Embryonic facial prominence (tissue), 1 donor: ENCODE results near the gene OR4N2.
"Not testable (repeated sequence)": the region's sequence is repeated elsewhere in the genome, so short reads cannot be mapped to it uniquely, and the experiment has no call there.

Source experiments
- DNase-seq: peaks from one replicate; pipeline ENCODE4 v3.0.0-alpha.2; 2016; ENCODE audit errors: extremely low spot score

OR4N2 gene, protein sequence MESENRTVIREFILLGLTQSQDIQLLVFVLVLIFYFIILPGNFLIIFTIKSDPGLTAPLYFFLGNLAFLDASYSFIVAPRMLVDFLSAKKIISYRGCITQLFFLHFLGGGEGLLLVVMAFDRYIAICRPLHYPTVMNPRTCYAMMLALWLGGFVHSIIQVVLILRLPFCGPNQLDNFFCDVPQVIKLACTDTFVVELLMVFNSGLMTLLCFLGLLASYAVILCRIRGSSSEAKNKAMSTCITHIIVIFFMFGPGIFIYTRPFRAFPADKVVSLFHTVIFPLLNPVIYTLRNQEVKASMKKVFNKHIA

DNA sequence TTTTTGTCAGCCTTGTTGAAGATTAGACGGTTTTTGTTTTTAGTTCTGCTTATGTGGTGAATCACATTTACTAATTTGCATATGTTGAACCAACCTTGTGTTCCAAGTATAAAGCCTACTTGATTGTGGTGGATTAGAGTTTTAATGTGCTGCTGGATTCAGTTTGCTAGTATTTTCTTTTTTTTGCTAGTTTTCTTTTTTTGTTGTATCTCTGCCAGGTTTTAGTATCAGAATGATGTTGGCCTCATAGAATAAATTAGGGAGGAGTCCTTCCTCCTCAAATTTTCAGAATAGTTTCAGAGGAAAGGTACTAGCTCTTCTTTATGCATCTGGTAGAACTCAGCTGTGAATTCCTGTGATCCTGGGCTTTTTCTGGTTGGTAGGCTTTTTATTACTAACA is at the start of gene OR4N2:
Gene OR4N2, plus strand, starts transcription at position 301 of the 400 bp plus-strand sequence. CDS start 23,679 bp downstream, outside the sequence.
- DNase-seq, result not testable (repeated sequence)

DNA sequence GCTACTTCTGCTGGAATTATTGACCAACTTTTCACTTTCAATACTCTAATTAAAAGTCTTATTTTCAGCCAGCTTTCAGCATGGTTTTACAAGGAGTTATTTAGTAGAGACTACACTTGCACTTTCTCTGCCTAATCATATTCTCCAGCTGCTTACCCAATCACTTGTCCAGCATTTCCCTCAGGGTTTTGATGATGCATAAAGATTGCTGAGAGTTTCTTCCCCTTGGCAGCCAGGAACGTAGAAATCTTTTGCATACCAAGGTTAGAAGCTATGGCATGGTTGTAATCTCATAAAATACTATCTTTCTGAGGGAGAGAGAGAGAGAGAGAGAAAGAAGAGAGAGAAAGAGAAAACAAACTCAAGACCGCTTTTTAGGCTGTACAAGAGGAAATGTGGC is 49.4 kb upstream of the OR4N2 start:
- no peak for DNase-seq

DNA sequence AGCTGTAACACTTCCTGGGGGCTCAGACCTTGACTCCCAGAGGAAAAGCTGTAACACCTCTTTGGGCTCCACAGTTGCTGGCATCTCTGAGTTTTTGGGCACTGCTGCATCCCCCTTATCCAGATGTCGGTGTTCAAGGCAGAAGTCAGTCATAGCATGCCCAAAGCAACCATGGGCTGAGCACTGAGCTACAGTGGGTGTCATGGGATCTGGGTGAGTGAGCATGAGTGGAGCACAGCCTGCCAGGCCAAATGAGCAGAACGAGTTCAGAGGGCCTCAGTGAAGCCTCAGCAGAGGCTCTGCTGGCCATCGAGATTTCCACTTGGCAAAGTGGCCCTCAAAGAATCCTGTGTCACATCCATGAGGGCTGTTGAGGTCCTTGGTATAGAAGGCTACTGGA is 32.1 kb upstream of the OR4N2 start:
- DNase-seq, result not testable (repeated sequence)

DNA sequence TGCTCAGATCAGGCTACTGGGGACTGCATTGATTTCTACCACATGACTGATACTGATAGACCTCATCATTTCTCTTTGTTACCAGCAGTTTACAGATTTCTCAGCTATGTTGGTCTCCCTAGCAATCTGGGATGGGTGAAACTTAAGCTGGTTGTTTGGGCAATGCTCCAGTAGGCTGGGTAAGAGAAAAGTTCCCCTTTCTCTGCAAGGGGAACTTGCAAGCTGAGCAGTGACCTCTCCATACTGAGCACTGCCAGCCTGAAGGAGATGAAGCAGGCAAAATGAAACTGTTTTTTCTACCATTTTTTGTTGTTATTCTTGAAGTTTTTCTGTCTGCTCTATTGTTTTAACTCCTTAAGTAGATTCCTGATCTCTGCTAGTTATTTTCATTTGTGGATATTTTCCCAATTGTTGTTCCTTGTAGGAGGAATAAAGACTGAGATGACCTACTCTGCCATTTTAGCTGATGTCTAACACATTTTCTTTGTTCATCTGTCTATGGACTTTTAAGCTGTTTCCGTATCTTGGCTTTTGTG is 31.6 kb upstream of the OR4N2 start:
- no peak for DNase-seq

DNA sequence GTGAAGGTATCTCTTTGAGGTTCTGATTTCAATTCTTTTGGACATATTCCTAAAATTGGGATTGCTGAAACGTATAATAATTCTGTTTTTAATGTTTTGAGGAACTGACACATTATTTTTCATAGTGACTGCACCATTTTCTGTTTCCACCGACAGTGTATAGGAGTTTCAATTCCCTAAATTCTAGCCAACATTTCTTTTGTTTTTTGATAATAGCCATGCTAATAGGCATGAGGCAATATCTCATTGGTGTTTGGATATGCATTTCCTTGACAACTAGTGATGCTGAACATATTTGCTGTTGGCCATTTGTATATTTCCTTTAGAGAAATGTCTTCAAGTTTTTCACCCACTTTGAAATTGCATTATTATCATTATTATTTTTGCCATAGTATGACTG is 31.1 kb upstream of the OR4N2 start:
- DNase-seq, result not testable (repeated sequence)

DNA sequence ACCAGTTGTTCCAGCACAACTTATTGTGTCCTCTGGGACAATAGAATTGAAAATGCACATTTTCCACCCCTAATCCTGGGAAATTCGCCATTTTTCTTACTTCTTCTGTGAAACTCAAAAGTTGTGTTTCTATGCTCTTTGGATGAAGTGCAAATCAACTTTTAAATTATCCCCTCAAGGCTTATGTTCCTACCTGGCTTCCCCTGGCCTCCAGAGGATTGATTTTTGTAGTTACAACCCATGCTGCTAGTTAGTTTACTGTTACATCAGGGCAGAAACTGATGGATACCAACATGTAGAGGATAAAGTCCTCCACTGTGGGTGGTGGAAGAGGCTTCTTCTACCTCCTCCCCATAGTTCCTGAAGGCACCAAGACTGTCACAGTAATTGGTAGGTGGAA is 30.4 kb upstream of the OR4N2 start, which contains the start of gene OR4M1:
Gene OR4M1, plus strand, starts transcription at position 301 of the 400 bp plus-strand sequence. CDS start 6,819 bp downstream, outside the sequence.
- DNase-seq, result not testable (repeated sequence)

DNA sequence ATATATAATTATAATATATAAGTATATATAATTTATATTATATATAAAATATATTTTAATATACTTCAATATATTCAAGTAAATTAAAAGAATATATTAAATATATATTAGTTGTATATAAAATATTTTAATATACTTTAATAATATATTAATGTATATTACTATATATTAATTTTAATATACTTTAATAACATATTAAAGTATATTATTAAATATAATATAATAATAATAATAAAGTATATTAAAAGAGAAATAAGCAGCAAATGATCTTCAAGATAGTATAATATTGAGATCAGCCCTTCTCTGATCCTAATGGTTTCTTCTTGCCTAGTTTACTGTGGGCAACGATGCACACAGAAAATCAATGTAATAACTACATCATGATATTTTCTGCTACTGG is 28.0 kb upstream of the OR4N2 start:
- DNase-seq, result no peak

DNA sequence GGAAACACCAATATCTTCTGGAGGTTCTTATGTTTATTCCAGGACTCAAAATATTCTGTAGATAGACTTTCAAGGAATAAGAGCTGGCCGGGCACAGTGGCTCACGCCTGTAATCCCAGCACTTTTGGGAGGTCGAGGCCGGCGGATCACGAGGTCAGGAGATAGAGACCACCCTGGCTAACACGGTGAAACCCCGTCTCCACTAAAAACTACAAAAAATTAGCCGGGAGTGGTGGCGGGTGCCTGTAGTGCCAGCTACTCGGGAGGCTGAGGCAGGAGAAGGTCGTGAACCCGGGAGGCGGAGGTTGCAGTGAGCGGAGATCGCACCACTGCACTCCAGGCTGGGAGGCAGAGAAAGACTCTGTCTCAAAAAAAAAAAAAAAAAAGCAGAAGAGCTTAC is 17.7 kb upstream of the OR4N2 start:
- DNase-seq, result not testable (repeated sequence)

DNA sequence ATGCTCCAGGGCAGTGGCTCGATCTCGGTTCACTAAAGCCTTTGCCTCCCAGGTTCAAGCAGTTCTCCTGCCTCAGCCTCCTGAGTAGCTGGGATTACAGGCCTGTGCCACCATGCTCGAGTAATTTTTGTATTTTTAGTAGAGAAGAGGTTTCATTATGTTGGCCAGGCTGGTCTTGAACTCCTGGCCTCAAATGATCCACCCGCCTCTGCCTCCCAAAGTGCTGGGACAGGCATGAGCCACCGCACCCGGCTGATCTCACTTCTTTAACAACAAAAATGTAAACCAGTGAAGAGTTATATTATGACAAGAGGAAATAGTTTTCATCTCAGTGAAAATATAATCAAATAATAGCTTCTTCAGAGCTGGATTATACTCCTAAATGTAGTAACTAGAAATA is 16.3 kb upstream of the OR4N2 start:
- DNase-seq, result not testable (repeated sequence)

DNA sequence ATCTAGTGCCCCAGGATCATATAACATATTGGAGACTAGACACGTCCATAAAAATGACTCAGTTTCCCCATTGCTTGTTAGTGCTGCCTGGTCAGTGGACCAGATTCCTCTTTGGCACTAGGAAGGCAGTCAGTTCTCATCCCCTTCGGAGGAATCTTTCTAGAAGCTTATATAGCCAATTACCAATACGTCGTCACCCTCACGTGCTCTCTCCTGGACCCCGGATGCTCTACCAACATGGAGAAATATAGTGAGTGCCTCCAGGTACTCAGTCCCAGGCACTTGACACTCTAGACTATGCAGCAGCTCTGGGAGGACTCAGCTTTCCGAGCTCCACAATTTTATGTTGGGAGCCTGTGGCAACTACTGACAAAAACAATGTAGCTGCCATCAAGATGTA is 15.4 kb upstream of the OR4N2 start:
- not testable (repeated sequence) for DNase-seq

DNA sequence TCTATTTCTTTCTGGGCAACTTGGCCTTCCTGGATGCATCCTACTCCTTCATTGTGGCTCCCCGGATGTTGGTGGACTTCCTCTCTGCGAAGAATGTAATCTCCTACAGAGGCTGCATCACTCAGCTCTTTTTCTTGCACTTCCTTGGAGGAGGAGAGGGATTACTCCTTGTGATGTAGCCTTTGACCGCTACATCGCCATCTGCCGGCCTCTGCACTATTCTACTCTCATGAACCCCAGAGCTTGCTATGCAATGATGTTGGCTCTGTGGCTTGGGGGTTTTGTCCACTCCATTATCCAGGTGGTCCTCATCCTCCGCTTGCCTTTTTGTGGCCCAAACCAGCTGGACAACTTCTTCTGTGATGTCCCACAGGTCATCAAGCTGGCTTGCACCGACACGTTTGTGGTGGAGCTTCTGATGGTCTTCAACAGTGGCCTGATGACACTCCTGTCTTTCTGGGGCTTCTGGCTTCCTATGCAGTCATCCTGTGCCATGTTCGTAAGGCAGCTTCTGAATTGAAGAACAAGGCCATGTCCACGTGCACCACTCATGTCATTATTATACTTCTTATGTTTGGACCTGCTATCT is 7.0 kb upstream of the OR4N2 start:
- DNase-seq, result not testable (repeated sequence)

DNA sequence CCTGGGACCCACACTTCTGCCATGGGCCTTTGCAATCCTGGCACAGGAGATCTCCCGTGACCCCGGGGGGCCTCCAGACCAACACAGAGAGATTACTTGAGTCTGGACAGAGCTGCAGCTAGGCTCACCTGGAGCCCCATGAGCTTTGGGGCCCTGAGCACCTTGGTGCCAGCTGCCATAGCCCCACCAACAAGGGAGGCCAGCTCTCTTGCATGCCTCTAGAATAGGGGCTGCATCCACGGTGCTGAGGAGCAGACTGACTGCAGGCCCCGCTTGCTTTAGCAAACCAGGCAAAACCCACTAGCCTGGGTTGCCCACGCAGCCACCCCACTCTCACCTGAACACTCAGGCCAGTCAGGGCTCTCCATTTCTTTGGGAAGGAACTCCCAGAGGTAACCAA is 3.7 kb upstream of the OR4N2 start:
- no peak for DNase-seq

DNA sequence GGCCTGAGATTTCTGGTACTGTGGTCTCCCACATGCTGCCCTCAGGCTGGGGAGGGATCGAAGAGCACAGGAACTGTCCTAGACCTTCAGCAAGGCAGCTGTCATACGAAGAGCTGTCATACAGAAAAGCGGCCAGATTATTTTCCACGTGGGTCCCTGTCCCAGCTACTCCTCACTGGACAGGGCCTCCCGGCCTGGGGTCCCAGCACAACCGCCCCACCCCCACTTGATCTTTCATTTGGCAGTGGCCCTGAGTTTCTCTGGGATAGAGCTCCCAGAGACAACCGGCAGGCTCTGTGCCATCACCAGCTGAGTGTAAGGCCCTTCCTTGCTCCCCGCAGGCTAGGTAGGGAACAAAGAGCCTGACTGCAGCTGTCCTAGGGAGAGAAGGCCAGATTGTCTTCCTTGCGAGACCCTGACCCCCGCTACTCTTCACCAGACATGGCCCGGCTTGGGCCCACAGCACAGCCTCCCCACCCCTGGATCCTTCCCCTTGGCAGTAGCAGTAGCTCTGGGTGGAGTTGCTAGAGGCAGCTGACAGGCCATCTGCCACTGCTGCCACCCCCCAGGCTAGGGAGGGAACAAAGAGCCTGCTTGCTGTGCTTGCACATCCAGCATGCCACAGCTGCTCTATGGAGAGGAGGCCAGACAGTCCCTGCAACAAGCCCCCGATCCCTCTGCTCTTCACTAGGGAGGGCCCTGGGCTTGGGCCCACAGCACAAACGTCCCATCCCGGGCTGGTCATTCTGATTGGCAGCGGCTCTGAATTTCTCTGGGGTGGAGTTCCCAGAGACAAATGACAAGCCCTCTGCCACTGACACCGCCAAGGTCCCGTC is 3.1 kb upstream of the OR4N2 start:
- DNase-seq, result no peak

DNA sequence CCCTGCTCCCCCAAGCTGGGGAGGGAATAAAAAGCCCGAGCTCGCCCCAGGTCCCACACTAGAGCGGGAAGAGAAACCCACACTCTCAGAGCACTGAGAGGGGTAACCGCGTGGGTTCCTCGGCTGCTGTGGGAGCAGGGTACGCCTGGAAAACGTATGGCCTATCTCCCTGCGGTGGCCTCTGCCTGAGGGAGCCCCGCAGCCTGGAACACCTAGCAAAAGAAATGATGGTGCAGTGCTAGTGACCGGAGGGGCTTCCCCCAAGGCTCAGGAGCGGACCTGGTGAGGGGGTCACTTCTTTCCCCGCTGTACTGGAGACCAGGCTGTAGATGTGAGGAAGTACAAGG is 2.5 kb upstream of the OR4N2 start:
- no peak for DNase-seq

DNA sequence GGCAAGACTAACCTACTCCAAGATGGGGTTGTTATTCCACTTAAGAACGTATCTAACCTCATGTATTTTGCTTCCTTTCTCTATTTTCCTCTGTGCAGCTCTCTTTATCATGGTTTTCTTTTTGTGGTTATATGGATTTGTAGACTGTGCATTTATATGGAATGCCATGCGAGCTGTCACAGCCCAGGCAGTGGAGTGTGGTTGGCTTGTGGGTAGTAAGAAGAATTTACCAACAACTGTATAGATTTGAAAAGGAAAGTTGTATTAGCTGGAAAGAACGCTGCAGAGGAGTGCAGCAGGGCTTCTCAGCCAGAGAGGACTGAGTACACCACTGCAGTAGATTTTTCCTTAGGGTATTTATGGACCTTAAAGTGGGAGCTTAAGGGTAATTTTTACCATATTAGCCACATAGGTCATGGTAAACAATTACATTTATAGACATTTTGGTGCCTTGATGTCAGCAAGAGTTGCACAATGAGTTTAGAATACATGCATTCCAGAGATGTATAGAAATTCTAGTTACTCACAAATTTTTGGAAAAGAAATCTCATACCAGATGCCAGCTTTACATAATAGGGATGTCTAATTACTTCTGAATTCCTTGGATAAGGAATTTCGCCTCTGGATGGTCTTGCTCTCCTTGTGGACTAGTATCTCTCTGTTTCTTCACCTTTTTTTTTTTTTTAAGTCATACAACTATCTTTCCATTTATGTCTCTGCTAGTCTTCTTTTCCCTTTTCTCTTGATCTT is 9.8 kb downstream of the OR4N2 start:
- not testable (repeated sequence) for DNase-seq

DNA sequence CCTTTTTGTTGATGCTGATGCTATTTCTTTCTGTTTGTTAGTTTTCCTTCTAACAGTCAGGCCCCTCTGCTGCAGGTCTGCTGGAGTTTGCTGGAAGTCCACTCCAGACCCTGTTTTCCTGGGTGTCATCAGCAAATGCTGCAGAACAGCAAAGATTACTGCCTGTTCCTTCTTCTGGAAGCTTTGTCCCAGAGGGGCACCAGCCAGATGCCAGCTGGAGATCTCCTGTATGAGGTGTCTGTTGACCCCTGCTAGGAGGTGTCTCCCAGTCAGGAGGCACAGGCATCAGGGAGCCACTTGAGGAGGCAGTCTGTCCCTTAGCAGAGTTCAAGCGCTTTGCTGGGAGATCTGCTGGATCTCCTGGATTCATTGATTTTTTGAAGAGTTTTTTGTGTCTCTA is 16.3 kb downstream of the OR4N2 start:
- not testable (repeated sequence) for DNase-seq

DNA sequence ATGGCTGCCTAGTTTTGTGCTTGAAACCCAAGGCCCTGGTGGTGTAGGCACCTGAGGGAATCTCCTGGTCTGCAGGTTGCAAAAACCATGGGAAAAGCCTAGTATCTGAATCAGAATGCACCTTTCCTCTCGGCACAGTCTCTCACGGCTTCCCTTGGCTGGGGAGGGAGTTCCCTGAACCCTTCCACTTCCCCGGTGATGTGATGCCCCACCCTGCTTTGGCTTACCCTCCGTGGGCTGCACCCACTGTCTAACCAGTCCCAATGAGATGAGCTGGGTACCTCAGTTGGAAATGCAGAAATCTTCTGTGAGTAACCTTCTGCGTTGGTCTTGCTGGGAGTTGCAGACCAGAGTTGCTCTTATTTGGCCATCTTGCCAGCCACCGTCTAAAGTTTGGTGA is 17.4 kb downstream of the OR4N2 start:
- DNase-seq, result not testable (repeated sequence)

DNA sequence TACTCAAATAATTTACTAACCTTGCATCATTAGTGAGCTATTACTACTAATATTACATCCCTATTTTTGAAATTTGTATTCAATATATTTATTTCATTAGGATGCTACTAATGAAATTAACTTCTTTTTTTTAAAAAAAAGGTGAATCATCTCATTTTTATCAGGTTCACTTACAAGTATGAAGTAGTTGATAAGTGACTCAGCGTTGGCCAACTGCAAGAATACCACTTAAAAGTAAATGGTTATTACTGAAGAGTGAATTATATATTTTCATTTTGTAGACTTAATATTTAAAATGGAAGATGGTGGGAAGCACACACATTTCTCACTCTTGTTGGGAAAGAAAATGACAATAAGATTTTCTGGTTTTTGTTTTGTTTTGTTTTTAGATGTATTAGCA is 19.6 kb downstream of the OR4N2 start:
- DNase-seq, result no peak

DNA sequence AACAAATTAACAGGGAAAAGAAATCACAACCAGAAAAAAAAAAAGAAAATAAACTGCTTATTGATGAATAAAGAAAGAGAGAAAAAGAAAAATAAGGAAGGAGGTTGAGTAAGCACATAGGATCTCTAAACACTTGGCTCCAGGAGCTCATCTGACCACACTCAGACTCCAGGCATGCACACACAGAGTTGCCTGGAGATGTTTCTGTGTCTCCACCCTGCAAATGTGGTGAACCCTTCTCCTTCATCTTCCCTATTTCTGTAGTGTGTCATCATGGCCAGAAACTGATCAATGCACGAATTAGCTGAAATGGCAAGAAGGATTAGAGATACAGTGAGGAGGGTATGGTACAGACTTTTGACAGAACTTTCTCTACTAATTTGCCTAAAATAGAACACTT is 20.2 kb downstream of the OR4N2 start:
- DNase-seq, result no peak

DNA sequence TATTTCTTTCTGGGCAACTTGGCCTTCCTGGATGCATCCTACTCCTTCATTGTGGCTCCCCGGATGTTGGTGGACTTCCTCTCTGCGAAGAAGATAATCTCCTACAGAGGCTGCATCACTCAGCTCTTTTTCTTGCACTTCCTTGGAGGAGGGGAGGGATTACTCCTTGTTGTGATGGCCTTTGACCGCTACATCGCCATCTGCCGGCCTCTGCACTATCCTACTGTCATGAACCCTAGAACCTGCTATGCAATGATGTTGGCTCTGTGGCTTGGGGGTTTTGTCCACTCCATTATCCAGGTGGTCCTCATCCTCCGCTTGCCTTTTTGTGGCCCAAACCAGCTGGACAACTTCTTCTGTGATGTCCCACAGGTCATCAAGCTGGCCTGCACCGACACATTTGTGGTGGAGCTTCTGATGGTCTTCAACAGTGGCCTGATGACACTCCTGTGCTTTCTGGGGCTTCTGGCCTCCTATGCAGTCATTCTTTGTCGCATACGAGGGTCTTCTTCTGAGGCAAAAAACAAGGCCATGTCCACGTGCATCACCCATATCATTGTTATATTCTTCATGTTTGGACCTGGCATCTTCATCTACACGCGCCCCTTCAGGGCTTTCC is 24.2 kb downstream of the OR4N2 start:
- DNase-seq, result not testable (repeated sequence)

DNA sequence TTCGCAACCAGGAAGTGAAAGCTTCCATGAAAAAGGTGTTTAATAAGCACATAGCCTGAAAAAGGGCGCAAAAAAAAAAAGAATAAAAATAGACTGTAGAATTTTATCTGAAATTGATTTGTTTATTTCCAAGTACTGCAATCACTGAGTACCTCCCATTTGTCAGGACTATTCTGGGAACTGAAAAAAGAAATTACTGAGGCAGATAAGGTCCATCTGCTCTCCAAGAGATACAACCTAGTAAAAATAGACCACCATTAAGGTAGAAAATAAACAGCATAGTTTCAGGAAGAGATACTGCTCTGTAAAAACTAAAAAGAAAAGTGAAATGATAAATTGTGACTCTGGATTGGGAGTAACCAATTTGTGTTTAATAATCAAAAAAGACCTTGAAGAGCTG is 24.7 kb downstream of the OR4N2 start:
- DNase-seq, result no peak
